ENCODE results near the gene OFD1.
A peak's percentile ranks its signal among the peaks of the same experiment; 100 is the strongest.

DNA sequence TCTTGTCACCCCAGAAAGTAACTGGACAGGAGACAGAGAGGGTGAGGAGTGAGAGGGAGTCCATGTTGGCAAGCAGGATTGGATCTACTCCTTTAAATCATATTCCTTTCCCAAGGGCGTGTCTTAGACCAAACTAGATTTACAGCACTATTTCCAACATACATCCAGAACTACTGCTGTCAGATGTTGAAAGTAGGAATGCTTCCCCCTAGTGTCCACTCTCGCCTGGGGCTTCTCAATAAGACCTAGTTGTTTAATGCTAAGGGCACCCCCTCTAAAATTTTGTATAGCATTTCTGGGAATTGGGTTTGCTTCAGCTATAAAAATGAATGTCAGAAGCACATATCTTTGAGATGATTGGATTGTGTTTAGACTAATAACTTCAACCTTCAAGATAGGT is 13.3 kb downstream of the OFD1 start:
- TF ChIP-seq, protein P1, sequence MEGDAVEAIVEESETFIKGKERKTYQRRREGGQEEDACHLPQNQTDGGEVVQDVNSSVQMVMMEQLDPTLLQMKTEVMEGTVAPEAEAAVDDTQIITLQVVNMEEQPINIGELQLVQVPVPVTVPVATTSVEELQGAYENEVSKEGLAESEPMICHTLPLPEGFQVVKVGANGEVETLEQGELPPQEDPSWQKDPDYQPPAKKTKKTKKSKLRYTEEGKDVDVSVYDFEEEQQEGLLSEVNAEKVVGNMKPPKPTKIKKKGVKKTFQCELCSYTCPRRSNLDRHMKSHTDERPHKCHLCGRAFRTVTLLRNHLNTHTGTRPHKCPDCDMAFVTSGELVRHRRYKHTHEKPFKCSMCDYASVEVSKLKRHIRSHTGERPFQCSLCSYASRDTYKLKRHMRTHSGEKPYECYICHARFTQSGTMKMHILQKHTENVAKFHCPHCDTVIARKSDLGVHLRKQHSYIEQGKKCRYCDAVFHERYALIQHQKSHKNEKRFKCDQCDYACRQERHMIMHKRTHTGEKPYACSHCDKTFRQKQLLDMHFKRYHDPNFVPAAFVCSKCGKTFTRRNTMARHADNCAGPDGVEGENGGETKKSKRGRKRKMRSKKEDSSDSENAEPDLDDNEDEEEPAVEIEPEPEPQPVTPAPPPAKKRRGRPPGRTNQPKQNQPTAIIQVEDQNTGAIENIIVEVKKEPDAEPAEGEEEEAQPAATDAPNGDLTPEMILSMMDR (IDR thresholded peaks at IDR 0.05), result peak in 6 of 7 experiments; percentile 28 to 37 (median 34)
- TF ChIP-seq POLR2A (IDR thresholded peaks at IDR 0.05), result no peak

Measured in body of pancreas (tissue), 4 donors.